HG02588 (cell line): Measurements from ENCODE around the gene CCDC54.

Experiments used
- ATAC-seq: cut with Tn5 transposase; IDR thresholded peaks from one replicate; pipeline ENCODE4 v1.9.1; 2021; ENCODE audit warnings: mild to moderate bottlenecking, moderate library complexity; ENCODE audit not compliant: unreplicated experiment

Gene CCDC54

GRCh38 chr3:107392549-107393165 lies 15.4 kb downstream of the CCDC54 start:
- ATAC-seq, result no peak

DNA sequence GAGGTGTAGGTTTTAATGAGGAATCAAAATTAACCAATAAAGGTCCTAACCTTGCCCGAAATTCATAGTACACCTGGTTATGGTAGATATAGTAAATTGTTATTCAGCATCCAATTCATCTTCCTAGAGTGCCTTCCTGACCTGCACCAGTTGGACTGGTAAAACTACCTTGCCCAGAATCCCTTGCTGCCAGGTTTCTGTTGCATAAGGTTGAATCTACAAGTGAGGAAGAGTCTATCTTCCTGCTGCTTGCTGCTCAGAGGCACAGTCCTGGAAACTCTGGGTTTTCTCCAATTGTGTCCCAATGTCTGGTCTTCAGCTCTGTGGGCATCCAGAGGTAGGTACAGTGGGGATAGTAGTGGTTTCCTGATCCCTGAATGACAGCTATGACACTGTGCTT lies 17.3 kb downstream of the CCDC54 start:
- ATAC-seq, result no peak

DNA sequence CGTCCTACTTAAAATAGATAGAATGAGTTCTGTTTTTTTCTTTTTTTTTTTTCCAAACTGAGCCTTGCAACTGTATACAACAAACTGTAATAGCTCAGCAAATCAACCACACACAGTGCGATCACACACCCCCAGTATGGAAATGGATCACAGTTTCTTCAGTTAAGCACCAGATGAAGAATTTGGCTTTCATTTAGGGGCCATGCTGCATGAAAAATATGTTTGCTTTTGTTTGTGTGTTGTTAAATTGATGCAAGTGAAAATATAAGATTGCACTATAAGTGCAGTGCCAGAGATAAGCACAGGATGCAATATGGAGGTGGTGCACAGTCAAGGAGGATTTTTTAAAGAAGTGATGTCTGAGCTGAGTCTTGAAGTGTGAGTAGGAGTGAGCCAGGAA lies 17.8 kb downstream of the CCDC54 start:
- no peak for ATAC-seq

- no peak for ATAC-seq
Observed at GRCh38 chr3:107401301-107401700, 24.1 kb downstream of the CCDC54 start.

DNA sequence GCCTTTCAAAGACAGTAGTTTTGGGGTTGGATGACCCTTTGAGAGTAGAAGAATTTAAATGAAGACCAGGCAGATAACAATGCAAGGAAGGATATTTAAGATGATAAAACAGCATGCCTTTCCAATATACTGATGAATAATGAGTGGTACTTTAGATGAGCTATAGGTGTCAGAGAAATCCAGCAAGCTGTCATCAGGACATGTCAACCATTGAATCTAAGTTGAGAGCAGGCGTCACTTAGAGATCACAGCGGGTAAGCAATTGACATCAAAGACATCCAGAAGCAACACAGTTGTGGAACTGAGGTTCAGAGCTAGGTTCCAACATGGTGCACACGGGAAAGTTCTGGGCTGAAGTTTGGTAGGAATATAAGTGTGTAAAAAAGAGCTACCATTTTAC lies 25.0 kb downstream of the CCDC54 start:
- ATAC-seq, result no peak

GRCh38 chr3:107404727-107405469 lies 27.7 kb downstream of the CCDC54 start:
- ATAC-seq, result no peak

DNA sequence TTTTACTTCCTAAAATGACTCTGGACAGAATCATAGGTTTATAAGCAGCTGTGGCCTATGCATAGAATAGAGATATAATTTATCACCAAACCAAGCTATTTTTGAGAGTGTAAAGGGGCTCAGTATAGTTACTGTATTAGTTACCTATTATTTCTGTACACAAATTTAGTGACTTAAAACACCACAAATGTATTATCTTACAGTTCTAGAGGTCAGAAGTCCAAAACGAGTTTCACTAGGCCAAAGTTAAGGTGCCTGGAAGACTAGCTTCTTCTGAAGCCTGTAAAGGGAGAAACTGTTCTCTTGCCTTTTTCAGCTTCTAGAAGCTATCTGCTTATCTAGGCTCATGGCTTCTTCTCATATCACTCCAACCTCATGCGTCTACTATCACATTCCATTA lies 30.1 kb downstream of the CCDC54 start:
- no peak for ATAC-seq

DNA sequence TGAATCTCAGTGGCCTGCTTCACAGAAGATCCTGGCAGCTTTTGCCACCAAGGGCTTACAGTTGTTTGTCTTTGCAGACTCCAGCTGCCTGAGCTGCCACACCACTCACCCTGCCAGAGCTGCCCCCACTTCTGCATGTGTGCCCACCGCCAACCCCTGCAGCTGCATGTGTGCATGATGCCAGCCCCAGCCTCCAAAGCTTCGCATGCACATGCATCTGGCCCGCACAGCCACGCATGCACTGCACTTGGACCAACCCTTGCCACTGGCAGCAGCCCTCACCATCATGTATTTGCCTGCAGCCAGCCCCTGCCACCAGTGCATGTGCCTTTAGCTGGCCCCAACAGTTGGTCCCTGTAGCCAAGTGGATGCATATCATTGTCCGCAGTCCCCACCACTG lies 31.3 kb downstream of the CCDC54 start:
- ATAC-seq, result no peak

DNA sequence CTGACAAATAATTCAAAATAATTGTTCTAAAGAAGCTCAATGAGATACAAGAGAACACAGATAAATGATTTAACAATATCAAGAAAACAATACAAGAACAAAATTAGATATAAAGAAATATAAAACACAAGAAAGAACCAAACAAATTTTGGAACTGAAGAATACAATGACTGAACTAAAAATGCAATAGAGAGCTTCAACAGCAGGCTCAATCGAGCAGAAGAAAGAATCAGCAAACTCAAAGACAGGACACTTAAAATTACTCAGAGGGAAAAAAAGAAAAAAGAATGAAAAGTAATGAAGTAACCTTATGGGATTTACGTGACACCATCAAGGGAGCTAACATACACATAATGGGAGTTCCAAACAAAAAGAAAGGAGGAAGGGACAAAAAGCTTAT lies 32.1 kb downstream of the CCDC54 start:
- no peak for ATAC-seq

DNA sequence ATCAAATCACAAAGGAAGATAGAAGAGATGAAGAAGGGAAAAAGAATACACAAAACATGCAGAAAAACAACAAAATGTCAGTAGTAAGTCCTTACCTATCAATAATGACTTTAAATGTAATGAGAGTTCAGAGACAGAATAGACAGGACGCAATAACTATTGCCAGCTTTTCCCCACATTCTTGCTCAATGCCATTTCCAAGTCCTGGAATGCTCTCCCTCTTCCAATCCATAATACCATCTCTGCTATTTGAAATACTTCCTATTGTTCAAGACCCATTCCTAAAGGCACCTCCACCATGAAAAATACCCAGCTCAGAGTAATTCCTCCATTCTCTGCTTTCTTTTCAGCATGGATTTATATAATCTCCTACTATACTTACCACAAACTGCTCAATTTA lies 33.4 kb downstream of the CCDC54 start:
- ATAC-seq, result no peak

DNA sequence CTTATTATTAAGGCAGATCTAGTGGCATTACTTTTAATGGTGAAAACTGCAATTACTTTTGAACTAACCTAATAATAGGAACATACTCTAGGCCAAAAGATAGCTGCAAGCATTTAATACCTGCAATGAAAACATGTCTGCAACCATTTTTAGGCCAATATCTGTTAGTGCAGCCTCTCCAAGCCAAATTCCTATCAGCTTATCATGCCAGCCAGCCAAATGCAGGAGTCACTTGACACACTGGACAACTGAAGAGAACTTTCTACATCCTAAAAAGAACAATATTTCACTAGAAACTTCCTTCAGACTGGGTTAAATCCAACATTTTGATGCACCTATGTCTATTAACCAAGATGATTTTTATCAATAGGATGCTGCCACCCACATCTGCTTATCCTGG lies 33.8 kb downstream of the CCDC54 start:
- ATAC-seq, result no peak

DNA sequence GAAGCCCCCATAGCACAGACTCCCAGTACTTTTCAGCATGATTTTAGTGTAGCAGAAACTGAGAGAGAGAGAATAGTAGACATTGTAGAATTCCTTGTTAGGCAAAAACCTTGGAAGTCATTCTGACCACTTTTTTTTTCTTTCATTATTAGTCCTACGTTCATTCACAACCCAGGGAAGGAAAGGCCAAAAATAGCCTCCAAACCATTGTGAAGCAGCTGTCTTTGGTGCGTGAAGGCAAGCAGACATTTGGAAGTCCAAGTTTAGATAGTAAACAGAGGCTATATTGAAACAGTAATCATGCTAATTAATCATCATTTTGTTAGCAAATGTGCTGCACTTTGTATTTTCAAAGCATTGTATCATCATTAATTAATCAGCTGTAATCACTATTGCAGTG lies 34.5 kb downstream of the CCDC54 start:
- no peak for ATAC-seq

- no peak for ATAC-seq
Observed at GRCh38 chr3:107412376-107412775, 35.1 kb downstream of the CCDC54 start.

GRCh38 chr3:107413264-107413663 lies 36.0 kb downstream of the CCDC54 start:
- no peak for ATAC-seq

DNA sequence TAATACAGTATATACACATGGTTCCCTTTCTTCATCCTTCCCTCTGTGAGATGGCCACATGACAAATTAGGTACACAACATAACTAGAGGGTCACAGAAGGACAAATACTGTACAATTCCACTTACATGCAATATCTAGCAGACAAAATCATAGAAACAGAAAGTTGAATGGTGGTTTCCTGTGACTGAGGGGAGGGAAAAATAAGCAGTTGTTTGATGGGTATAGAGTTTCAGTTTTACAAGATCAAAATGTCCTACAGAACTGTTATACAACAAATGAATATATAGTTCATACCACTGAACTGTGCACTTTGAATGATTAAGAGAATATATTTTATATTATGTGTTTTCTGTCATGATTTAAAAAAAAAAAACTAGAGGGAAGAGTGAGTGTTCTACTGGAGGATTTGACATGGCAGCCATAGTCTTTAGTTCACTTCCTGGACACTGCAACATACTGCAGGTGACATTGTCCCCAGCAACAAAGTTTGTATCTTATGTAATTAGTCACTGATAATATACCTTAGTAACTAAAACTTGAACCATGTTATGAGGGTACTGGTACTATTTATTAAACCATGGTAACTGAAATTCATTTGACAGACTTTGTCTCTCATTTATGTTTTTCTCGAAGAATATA lies 37.2 kb downstream of the CCDC54 start:
- peak; percentile 61 for ATAC-seq

DNA sequence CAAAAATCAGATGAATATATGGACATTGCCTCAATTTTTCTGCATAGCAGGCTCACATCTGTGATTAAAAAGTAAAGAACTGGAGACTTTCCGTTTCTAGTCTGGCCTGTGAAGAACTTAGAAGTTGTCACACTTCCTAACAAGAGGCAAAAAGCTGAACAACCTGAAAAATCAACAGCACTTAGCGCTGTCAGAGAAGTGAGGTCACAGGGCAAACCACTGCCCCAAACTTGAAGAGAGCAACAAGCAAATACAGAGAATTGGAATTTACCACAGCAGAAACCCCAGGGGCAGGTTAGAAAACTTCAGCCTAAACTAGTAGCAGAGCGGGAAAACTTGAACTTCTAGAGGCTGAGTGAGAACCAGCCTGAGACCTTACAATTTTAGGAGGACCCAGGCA lies 38.9 kb downstream of the CCDC54 start:
- peak; percentile 63 for ATAC-seq

DNA sequence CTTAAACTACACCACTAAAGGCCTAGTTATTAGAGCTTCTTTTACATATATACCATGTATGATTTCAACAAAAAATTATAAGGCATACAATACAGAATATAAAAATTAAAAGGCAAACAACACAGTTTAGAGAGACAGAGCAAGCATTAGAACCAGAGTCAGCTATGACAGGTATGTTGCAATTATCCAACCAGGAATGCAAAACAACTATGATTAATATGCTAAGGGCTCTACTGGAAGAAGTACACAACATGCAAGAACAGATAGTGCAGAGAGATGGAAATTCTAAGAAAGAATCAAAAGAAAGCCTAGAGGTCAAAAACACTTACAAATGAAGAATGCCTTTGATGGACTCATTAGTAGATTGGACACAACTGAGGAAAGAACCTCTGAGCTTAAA lies 39.6 kb downstream of the CCDC54 start:
- ATAC-seq, result no peak

DNA sequence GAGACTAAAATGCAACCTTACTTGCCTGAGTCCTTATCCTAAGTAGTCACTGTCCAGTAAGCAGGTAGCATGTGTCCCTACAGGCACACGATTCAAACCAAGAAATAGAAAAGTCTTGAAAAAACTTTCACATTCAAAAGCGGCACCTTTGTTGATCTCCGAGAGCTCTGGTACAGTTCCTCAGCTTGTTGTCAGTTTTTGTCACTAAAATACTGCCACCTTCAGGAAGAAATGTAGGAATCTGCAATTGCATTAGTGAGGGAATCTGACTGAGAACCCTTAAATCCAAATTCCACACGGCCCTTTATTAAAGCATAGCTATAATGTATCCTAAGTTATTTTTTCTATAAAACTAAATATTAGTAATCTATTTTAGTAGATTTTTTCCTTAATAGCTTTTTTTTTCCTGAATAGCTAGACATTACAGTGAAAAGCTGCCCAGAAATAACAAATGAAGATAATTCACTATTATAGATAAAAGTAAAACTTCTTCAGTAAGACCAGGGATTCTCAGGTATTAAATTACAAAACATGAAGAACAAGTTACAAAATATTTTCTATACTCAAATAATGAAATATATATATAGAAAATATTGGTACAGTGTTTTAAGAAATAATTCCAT lies 44.0 kb downstream of the CCDC54 start:
- ATAC-seq, result no peak

- ATAC-seq, result no peak
Observed at GRCh38 chr3:107421881-107422280, 44.6 kb downstream of the CCDC54 start.

DNA sequence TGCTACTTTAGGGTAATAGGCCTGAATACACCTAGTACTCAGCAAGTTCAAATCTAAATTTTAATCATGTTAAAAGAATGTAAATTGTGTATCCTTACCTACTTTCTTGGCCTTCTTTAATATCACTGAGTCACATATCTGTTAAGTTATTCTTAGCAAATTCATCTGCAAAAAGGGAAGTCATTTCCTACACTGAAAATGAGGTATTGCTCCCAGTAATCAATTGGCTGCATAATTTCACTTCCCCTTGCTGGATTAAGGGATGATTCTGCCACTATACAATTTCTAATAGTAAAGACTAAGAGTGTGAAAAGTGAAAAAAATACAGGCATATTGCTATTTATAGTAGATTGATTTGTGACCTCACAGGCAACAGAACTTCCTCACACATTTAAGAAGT lies 47.8 kb downstream of the CCDC54 start:
- no peak for ATAC-seq

- no peak for ATAC-seq
Observed at GRCh38 chr3:107426223-107426622, 49.0 kb downstream of the CCDC54 start.
